GOT3 (cell line): ENCODE results near the gene RAI1.
A peak's percentile ranks its signal among the peaks of the same experiment; 100 is the strongest.
"Not testable (repeated sequence)": the region's sequence is repeated elsewhere in the genome, so short reads cannot be mapped to it uniquely, and the experiment has no call there.

Experiments
- DNase-seq: peaks from one replicate; lab custom pipeline; 2025; ENCODE audit warnings: mixed read lengths; lab: John Stamatoyannopoulos, UW

The RAI1 gene

GRCh38 chr17:17798573-17799255, 117.5 kb downstream of the RAI1 start:
- no peak for DNase-seq

DNA sequence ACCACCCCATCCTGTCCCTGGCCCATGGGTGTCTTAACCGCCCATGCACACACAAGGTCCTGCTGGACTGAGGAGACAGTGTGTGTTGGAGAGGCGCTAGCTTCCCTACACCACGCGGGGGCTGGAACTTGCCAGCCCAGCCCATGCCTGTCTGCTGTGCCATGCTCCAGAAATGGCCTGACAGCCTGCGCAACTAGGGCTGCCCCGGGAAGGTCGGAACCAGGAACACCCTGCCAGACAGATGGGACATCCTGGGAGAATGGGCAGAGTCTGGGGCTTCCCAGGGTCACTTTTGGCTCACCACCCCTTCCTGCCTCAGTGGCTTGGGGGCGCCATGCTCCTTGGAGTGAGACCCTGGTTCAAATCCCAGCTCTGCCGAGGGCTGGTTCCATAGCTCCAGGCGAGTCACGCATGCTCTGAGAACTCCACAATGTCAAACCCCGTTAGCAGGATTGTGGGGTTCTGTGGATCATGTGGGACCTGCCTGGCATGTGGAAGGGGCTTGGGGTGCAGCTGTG, 119.3 kb downstream of the RAI1 start:
- DNase-seq: no peak

GRCh38 chr17:17801800-17802481, 120.7 kb downstream of the RAI1 start:
- no peak for DNase-seq

DNA sequence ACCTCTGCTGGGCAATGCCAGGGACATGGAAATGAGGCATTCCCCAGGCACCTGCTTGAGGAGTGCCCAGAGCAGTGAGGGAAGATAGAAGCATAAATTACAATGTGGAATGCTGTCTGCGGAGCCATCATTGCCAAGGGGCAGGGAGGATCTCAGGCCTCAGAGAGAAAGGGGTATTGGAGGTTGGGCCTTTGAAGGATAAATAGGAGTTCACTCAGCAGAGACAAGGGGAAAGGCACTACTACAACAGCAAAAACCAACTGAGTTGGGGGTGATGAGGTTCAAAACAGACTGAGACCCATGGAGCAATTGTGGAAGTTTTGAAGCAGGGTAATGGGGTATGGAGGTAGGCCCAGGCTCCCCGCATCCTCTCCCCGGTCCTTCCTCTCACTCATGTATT, 122.7 kb downstream of the RAI1 start:
- no peak for DNase-seq

DNA sequence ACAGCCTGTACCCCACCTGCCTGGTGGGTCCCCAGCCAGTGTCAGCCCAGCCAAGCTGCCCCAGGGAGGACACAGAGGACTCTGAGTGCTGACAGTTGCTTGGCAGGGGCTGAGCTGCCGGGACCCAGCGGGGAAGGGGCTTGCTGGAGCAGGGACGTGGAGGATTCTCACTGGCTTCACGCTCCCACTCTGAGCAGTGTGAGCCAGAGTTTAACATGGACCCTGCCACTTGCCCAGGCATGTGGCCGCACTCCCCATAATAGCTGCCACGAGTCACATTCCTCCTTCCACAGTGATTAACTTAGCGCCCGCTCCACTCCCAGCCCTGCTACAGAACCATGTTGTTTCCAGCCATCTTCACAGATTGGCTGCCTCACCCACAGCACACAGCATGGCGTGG, 124.3 kb downstream of the RAI1 start:
- no peak for DNase-seq

GRCh38 chr17:17806035-17806434, 124.8 kb downstream of the RAI1 start:
- DNase-seq: no peak

GRCh38 chr17:17806611-17807274, 125.5 kb downstream of the RAI1 start:
- DNase-seq: no peak

- DNase-seq: no peak
These were observed 126.2 kb downstream of the RAI1 start for GRCh38 chr17:17807440-17807839.

DNA sequence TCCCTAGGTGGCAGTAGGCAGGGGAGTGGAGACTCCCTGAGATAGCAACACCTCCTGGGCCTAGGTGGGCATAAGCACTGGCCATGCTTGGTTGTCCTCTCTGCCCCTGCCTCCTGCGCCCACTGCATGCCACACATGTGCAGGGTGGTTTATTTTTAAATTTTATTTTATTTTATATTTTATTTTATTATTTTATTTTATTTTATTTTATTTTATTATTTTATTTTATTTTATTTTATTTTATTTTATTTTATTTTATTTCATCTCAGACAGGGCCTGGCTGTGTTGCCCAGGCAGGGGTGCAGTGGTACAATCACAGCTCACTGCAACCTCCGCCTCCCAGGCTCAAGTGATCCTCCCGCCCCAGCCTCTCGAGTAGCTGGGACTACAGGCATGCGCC, 126.9 kb downstream of the RAI1 start:
- DNase-seq: not testable (repeated sequence)

- no peak for DNase-seq
These were observed 127.6 kb downstream of the RAI1 start for GRCh38 chr17:17808706-17809432.

DNA sequence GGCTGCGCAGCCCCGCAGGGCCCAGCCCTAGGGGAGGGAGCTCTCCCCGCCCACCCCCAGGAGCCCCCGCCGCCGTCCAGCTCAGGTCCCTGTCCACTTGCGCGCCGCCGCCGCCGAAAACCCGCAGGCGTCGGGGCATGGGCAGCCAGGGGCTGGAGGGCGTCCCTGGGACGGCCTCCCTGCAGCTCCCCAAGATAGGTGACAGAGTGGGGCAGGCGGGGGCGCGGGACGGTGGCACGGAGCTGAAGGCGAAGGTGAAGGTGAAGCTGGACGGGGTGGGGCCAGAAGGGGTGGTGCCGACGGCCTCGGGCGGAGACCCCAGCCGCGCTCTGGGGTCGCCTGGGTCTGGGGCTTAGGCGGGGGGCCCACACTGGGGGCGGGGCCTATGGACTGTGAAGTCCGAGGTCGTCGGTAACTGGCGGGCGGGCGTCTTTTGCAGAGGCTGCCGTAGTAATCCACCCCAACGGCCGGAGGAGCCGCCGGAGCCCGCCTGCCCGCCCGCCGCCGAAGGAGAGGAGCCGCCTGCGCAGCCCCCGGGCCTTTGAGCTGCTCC, 128.3 kb downstream of the RAI1 start:
- no peak for DNase-seq

DNA sequence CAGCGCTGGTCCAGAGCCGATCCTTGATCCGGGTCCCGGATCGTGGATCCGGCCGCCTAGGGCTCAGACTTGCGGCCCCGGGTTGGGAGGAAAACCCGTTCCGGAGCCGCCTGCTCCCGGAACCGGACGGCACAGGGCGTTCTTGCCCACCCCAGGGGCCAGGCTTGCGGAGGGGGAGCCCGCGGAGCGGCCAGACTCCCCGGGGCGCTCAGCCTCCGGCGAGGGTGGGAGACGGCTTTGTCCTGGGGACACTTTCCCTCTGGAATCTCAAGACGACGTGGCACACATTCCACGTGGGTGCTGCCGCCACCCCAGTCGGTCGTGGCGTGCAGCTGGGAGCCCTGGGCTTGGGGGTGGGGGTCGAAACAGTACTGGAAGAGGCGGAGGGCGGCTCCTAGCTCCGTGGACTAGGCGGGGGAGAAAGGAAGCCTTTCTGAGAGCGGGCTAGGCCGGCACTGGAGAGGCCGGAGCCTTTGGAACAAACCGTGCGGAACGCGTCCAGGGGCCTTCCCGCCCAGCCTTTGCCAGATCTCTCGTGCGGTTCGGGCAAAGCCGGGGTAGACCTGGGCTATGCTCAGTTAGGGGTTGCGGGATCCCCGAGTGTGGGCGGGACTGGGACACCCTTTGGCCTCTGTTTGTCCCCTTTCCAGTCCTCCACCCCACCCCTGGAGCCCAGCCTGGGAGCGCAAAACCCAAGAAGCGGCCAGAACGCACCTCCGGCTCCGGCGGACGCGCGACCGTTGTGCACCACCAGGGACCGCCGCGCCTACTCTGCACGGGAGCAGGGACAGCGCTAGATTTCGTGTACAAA, 129.0 kb downstream of the RAI1 start:
- no peak for DNase-seq

DNA sequence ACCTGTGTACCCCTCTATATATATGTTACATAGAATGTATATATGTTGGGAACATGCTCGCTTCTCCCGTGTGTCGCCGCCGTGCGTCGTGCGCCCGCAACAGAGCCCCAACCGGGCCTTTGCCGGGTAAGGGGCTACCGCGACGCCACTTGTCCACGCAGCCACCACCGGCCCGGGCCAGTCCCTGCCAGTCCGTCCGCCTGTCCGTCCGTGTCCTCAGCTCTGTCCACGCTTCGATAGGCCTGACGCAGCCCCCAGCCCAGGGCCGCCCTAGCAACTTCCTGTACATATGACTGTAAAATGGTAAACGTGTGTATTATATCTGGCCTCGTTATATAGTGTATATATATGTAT, 129.6 kb downstream of the RAI1 start:
- no peak for DNase-seq

DNA sequence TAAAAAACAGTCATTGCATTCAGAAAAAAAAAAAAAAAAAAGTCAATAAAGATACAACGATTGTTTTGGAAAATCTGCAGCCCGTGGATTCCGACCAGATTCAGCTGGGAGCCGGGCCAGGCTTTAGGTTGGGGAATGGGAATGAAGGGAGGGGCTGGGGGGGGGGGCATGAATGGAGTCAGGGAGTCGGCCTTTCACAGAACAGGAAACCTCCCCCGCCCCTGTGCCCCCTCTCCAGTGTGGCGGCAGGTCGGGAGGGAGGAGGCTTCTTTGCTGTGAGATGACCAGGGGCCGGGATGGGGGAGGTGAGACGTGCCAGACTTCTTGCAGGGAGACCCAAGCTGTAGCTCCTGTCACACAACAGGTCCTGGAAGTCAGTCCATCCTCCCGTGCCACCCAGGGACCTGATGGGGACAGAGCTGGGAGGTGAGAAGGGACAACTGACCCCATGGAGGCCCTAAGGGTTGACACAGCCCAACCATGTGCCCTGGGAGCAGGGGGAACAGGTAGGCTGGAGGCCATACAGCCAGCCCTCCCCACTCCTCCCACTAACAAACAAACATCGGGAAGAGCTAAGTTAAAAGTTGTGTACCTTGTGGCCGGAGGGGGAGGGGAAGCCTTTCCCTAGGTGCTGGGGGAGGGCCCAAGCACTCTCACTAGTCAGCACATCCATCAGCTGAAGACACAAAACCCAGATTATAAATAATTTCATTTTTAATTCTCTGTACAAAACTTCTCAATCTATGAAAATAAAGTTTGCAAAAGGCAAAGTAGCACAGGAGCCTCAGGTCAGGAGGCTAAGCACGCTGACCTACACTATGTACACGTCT, 130.3 kb downstream of the RAI1 start:
- DNase-seq: no peak

- DNase-seq: peak; percentile 21
These were observed 131.2 kb downstream of the RAI1 start for GRCh38 chr17:17812211-17813054.

DNA sequence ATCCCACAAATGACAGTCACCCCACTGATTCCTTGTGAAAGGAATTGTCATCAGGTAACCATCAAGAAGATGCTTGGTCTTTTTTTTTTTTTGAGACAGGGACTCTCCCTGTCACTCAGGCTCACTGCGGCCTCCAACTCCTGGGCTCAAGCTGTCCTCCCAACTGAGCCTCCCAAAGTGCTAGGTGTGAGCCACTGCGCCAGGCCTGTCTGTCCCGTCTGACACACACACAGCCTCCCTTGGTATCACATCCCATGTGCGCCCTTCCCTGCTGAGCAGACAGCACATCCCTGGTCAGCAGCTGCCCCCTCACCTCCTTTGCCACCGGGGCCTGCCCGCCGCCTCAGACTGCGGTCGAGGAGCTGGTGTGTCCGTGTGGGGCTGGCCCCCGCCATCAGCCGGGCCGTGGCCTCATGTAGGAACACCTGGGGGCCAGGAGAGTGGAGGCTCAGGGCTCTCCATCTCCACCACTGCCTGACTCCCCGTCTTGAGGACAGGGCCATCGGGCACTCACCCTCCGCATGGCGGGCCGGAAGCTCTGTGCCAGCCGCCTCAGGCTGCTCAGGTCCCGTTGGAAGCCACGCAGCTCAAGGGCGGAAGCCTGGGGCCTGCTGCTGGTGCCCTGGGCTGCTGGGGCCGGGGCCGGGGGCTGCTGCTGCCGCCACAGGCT, 131.9 kb downstream of the RAI1 start:
- no peak for DNase-seq

DNA sequence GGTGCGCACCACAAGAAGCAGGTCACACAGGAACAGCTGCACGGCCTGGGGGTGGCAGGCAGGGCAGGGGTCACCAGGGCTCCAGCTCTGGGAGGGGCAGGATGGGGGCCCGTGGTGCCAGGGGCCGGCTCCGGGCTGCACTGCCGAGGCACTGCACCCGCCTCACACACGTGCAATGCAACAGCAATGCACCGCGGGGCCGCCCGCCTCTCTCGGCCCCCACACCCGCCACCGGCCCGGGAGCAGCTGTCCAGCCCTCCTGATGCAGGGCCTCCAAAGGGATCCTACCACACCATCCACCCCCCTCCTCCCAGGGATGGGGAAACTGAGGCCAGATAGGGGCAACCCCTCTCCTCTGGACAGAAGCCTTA, 132.5 kb downstream of the RAI1 start:
- no peak for DNase-seq

- DNase-seq: no peak
These were observed 133.2 kb downstream of the RAI1 start for GRCh38 chr17:17814162-17815061.
